Measurements from ENCODE around the gene KMO. TPM values are rescaled to one million over a fixed set of nuclear protein-coding genes. Genes with fewer than 3 reads are reported as not detected.

The KMO gene
- total RNA-seq, 4 donors from 2014 or later = under 0.01 to 2.5 TPM; not detected in 2

DNA sequence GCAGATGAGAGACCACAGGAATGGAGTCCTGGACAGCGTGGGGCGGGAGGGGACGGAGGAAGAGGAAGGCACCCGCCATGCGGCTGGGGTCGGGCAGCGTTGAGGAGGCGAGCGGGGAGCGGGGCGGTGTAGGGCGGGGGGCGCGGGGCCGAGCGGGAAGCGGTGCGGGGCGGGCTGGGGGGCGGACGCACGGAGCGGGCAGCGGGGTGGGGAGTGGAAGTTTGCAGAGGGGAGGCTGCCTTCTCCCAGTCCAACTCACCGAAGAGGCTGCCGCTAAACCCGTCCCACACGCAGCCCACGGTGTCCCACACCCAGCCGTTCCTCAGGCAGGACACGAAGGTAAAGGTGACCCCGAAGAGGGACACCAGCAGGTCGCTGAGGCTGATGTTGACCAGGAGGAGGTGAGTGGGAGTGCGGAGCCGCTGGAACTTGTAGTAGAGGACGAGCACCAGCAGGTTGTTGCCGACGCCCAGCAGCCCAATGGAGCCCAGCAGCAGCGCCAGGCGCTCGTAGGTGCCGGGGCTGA lies 107.5 kb downstream of the KMO start:
- Histone ChIP-seq H3K27me3 (no peaks in the 10 kb centered on the region), H3K4me1 (peaks cover 0 to 28% (median 19%) of the 10 kb centered on the region in 4 donors), H3K27ac (peak overlapping the region; percentile 87 to 92 (median 88)), H3K4me3 (peak overlapping the region; percentile 81 to 92 (median 90)), H3K9me3 (no peaks in the 10 kb centered on the region), H3K36me3 (peaks cover 0 to 5% (median 0%) of the 10 kb centered on the region in 4 donors)
- intact Hi-C loops (cut with DNase I; ENCODE audit: low total_unique reads) = no loop called here
- in situ Hi-C loops (cut with MboI; ENCODE audit: low pct_ligation_motif_present in 1 of 4, low pct_unique_long_range_greater_than_20kb in 1 of 4, low sequenced_read_pairs in 3 of 4) = loop anchor here in 2 of 4 donors (10.0 to 25.0 kb wide), 2 partner anchors 102 to 105 kb away; partner anchors contain the start of gene KMO (in 2 of the 2)
- TF ChIP-seq POLR2AphosphoS5 (IDR thresholded peaks at IDR 0.05) (no peak), EP300 (IDR thresholded peaks at IDR 0.05; ENCODE audit: low read depth) (no peak), POLR2A (IDR thresholded peaks at IDR 0.05) (no peak), CTCF (IDR thresholded peaks at IDR 0.05) (no peak)
- WGBS, 2 donors (ENCODE audit: low coverage in 1 of 2) = 1% methylated on average over 35 of the region's 42 CpGs; no CpG with 5 or more reads in 1 of the 2 donors
- peak; percentile 42 for DNase-seq

GRCh38 chr1:241640149-241640866 lies 108.1 kb downstream of the KMO start, which contains the start of the genes CHML and OPN3:
TSS of gene CHML (minus strand) at chr1:241640369. CDS start at chr1:241635766, 4,603 bp downstream.
TSS of gene OPN3 (minus strand) at chr1:241640369. CDS start at chr1:241640254, 115 bp downstream.
- 14% methylated on average over 17 of the region's 81 CpGs; no CpG with 5 or more reads in 1 of the 2 donors for WGBS, 2 donors (ENCODE audit: low coverage in 1 of 2)
- Histone ChIP-seq H3K9me3 (no peaks in the 10 kb centered on the region), H3K36me3 (peaks cover 0 to 2% (median 0%) of the 10 kb centered on the region in 4 donors), H3K4me1 (peaks cover 0 to 28% (median 19%) of the 10 kb centered on the region in 4 donors), H3K4me3 (peak within 1 kb of the TSS; percentile 81 to 92 (median 90)), H3K27ac (peak within 1 kb of the TSS; percentile 87 to 92 (median 88)), H3K27me3 (no peaks in the 10 kb centered on the region)
- intact Hi-C loops (cut with DNase I; ENCODE audit: low total_unique reads) = no loop called here
- peak; percentile 97 for DNase-seq
- TF ChIP-seq CTCF (IDR thresholded peaks at IDR 0.05) (no peak), POLR2AphosphoS5 (IDR thresholded peaks at IDR 0.05) (peak; percentile 51 to 85 (median 83)), EP300 (IDR thresholded peaks at IDR 0.05; ENCODE audit: low read depth) (no peak), POLR2A (IDR thresholded peaks at IDR 0.05) (no peak)
- in situ Hi-C loops (cut with MboI; ENCODE audit: low pct_ligation_motif_present in 1 of 4, low pct_unique_long_range_greater_than_20kb in 1 of 4, low sequenced_read_pairs in 3 of 4) = loop anchor here in 1 of 4 donors (25.0 kb wide), 1 partner anchor 103 kb away; the partner anchor contains the start of gene KMO

DNA sequence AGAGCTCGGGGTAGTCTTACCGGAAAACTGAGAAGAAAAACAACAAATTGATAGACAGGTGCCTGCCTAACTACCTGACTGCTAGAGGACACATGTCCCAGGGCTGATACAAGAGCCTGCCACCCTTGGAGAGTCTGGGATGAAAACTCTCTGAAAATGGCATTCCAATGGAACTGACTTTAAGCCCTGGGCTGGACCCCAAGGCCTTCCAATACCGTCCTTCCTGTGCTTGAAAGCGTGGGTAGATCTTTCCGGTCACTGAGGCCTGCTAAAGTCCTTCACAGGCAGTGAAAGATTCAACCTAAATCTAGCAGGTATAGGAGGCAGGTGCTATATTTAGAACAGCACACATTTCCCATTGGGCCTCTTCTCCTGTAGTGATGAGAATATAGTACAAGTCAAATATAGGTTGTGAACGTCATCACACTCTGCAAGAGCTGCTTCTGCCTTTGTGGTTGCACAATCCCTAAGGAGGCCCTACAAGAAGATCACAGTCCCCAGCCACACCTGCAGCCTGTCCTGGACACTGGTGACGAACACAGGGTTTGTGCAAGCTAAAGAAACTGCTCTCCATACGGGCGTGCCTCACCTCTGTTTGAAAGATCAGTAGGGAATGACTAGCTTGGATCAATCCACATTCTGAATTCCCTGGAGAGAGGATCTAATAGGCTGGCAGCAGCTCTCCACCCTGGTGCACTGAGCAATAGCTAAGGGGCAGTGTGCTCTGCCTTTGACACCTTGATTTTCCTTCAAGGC lies 108.9 kb downstream of the KMO start:
- in situ Hi-C loops (cut with MboI; ENCODE audit: low pct_ligation_motif_present in 1 of 4, low pct_unique_long_range_greater_than_20kb in 1 of 4, low sequenced_read_pairs in 3 of 4) = loop anchor here in 1 of 4 donors (25.0 kb wide), 1 partner anchor 104 kb away; the partner anchor contains the start of gene KMO

GRCh38 chr1:241641773-241642592 lies 109.8 kb downstream of the KMO start:
- 69 to 90% methylated on average over 6 to 12 of the region's 12 CpGs for WGBS, 2 donors (ENCODE audit: low coverage in 1 of 2)
- Histone ChIP-seq H3K9me3 (no peaks in the 10 kb centered on the region), H3K27ac (peak overlapping the region in 3 of 4 donors; percentile 25 to 88 (median 35))

More for the DNA sequence above, 108.9 kb downstream of the KMO start:
- Histone ChIP-seq H3K9me3 (no peaks in the 10 kb centered on the region), H3K4me3 (peak overlapping the region in 3 of 4 donors; percentile 81 to 92 (median 90)), H3K27me3 (no peaks in the 10 kb centered on the region), H3K27ac (peak overlapping the region; percentile 78 to 92 (median 88)), H3K36me3 (no peaks in the 10 kb centered on the region), H3K4me1 (peaks cover 0 to 28% (median 19%) of the 10 kb centered on the region in 4 donors)
- 83 to 86% methylated on average over 1 to 9 of the region's 9 CpGs for WGBS, 2 donors (ENCODE audit: low coverage in 1 of 2)
- intact Hi-C loops (cut with DNase I; ENCODE audit: low total_unique reads) = no loop called here
- peak in 1 of 3 donors; percentile 40 for TF ChIP-seq POLR2AphosphoS5 (IDR thresholded peaks at IDR 0.05)
- no peak for TF ChIP-seq EP300 (IDR thresholded peaks at IDR 0.05; ENCODE audit: low read depth)
- peak; percentile 63 for DNase-seq

More at GRCh38 chr1:241641773-241642592, 109.8 kb downstream of the KMO start:
- TF ChIP-seq EP300 (IDR thresholded peaks at IDR 0.05; ENCODE audit: low read depth) = no peak
- in situ Hi-C loops (cut with MboI; ENCODE audit: low pct_ligation_motif_present in 1 of 4, low pct_unique_long_range_greater_than_20kb in 1 of 4, low sequenced_read_pairs in 3 of 4) = loop anchor here in 1 of 4 donors (25.0 kb wide), 1 partner anchor 105 kb away; the partner anchor contains the start of gene KMO
- DNase-seq = no peak
- no peaks in the 10 kb centered on the region for H3K36me3 ChIP-seq
- H3K27me3 ChIP-seq = no peaks in the 10 kb centered on the region
- peaks cover 0 to 28% (median 15%) of the 10 kb centered on the region in 4 donors for H3K4me1 ChIP-seq
- intact Hi-C loops (cut with DNase I; ENCODE audit: low total_unique reads) = no loop called here
- H3K4me3 ChIP-seq = no peak overlapping the region
